HepG2 (cell line): Measurements from ENCODE around the gene MSTO1.

Experiments
- DNMT1 ChIP-seq: sonication (generic); formaldehyde crosslinking; IDR thresholded peaks from 2 replicates; pipeline ENCODE4 v1.5.1; 2020; ENCODE audit warnings: mild to moderate bottlenecking, missing genetic modification reagents
- FOXJ3 ChIP-seq: sonication (generic); formaldehyde crosslinking; IDR thresholded peaks from 2 replicates; pipeline ENCODE4 v1.4.0; 2020; ENCODE audit warnings: missing genetic modification reagents, mild to moderate bottlenecking, borderline replicate concordance
- GABPA ChIP-seq, 2 experiments: IDR thresholded peaks; 2 replicates each; pipeline ENCODE4 v1.6.1; 2011 to 2016; ENCODE audit warnings: low read depth in 2 of 2, low read length in 1 of 2, missing biosample characterization in 1 of 2, missing genetic modification characterization in 1 of 2
- ZNF274 ChIP-seq: sonication (generic); formaldehyde crosslinking; IDR thresholded peaks from 2 replicates; pipeline ENCODE4 v1.5.1; 2020; ENCODE audit warnings: mild to moderate bottlenecking, missing genetic modification reagents
- ZNF674 ChIP-seq: sonication (generic); formaldehyde crosslinking; IDR thresholded peaks from 2 replicates; pipeline ENCODE4 v1.5.0; 2020; ENCODE audit warnings: low read depth, mild to moderate bottlenecking, missing genetic modification reagents
- TF ChIP-seq, protein P1 (sequence below): sonication (generic); formaldehyde crosslinking; IDR thresholded peaks from 2 replicates; pipeline ENCODE4 v1.5.0; 2020; ENCODE audit warnings: mild to moderate bottlenecking, missing genetic modification reagents, moderate library complexity
- TF ChIP-seq, protein P2 (sequence below): IDR thresholded peaks from 2 replicates; pipeline ENCODE4 v1.6.1; 2016; ENCODE audit warnings: mild to moderate bottlenecking, missing biosample characterization, missing genetic modification reagents

DNA sequence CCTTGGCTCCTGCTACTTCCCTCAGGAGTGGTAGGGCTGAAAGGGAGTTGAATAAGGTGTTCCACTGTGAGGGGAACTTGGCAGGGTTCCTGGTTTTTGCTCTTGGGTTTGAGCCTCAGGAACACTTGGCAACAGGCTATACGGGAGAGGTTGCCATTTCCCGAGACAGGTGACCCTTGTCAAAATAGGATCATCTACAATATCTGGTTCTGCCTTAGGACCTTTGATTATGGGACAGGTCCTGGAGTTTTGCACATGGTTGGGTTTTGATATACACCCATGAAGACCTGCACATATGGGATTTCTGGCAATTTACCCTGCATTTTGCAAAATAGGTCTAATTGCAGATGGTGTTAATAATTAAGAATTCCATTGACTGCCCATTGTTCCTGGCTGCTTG is 47.4 kb downstream of the MSTO1 start:
- TF ChIP-seq, protein P1, sequence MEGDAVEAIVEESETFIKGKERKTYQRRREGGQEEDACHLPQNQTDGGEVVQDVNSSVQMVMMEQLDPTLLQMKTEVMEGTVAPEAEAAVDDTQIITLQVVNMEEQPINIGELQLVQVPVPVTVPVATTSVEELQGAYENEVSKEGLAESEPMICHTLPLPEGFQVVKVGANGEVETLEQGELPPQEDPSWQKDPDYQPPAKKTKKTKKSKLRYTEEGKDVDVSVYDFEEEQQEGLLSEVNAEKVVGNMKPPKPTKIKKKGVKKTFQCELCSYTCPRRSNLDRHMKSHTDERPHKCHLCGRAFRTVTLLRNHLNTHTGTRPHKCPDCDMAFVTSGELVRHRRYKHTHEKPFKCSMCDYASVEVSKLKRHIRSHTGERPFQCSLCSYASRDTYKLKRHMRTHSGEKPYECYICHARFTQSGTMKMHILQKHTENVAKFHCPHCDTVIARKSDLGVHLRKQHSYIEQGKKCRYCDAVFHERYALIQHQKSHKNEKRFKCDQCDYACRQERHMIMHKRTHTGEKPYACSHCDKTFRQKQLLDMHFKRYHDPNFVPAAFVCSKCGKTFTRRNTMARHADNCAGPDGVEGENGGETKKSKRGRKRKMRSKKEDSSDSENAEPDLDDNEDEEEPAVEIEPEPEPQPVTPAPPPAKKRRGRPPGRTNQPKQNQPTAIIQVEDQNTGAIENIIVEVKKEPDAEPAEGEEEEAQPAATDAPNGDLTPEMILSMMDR (CRISPR knock-in tag) = no peak
- TF ChIP-seq, protein P2, sequence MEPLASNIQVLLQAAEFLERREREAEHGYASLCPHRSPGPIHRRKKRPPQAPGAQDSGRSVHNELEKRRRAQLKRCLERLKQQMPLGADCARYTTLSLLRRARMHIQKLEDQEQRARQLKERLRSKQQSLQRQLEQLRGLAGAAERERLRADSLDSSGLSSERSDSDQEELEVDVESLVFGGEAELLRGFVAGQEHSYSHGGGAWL (CRISPR knock-in tag) = no peak
- TF ChIP-seq DNMT1 (CRISPR knock-in tag) (no peak), ZNF674 (no peak), GABPA (IDR thresholded peaks at IDR 0.05; ENCODE audit: low read depth, low read length) (no peak), GABPA (CRISPR knock-in tag; IDR thresholded peaks at IDR 0.05; ENCODE audit: low read depth) (no peak), FOXJ3 (CRISPR knock-in tag) (no peak), ZNF274 (no peak)
